LNCAP (cell line): ENCODE results near the gene TAF5L.

Experiments used
- TF ChIP-seq, protein P1 (sequence below): fragments of 450-650 bp; IDR thresholded peaks from 2 replicates; pipeline ENCODE4 v1.5.1; 2017; ENCODE audit warnings: mild to moderate bottlenecking

TAF5L gene

DNA sequence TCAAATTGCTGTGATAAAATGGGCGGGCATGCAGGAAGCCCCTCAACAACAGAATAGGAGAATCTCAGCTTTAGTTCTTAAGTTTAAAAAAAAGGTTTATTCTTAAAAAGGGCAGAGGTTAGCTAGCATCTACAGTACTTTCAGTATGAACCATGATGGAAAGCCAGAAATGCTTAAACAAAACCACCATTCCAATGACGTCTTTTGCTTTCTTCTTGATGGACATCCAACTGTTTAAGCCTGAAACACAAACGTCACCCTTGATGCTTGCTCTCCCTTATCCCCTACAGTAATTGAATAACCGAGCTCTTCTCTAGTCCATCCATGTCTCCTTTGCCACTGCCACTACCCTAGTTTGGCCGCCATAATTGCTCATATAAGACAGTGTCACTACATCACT, 25.7 kb downstream of the TAF5L start:
- TF ChIP-seq, protein P1, sequence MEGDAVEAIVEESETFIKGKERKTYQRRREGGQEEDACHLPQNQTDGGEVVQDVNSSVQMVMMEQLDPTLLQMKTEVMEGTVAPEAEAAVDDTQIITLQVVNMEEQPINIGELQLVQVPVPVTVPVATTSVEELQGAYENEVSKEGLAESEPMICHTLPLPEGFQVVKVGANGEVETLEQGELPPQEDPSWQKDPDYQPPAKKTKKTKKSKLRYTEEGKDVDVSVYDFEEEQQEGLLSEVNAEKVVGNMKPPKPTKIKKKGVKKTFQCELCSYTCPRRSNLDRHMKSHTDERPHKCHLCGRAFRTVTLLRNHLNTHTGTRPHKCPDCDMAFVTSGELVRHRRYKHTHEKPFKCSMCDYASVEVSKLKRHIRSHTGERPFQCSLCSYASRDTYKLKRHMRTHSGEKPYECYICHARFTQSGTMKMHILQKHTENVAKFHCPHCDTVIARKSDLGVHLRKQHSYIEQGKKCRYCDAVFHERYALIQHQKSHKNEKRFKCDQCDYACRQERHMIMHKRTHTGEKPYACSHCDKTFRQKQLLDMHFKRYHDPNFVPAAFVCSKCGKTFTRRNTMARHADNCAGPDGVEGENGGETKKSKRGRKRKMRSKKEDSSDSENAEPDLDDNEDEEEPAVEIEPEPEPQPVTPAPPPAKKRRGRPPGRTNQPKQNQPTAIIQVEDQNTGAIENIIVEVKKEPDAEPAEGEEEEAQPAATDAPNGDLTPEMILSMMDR: no peak

DNA sequence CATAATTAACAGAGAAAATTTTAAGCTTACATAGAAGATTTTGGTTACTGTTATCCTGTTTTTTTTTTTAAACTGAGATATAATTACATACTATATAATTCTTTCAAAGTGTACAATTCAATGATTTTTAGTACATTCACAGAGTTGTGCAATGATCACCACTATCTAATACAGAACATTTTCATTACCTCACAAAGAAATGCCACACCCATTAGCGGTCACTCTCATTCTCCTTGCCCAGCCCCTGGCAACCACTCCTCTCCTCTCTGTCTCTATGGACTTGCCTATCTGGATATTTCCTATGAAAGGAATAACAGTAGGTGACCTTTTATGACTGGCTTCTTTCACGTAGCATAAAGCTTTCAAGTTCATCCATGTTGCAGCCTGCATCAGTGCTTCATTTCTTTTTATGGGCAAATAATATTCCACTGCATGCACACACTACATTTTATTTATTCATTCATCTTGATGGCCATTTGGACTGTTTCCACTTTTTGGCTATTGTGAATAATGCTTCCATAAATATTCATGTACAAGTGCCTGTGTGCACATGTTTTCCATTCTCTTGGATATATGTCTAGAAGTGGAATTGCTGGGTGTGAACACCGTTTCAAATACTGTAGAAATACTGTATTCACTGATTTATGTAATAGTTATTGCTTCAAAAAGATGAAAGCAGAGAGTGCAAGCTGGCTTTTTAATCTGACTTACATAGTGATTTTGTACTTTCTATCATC, 26.5 kb downstream of the TAF5L start:
- TF ChIP-seq, protein P1: no peak

DNA sequence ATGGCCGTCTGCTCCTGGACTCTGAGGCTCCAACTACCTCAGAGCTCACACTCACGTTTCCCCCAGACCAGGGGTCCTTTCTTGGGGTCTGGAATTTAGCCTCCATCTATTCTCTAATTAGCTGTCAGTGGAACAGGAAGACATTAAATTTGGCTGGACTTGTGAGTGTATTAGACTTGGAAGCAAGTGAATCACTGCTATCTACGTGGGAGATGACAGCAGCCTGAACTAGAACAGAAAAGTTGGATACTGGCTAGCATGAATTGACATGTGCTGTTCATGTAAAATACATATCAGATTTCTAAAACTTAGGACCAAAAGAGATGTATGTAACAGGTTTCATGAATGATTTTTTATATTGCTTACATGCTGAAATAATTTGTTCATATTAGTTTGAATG, 28.0 kb downstream of the TAF5L start:
- TF ChIP-seq, protein P1: no peak

DNA sequence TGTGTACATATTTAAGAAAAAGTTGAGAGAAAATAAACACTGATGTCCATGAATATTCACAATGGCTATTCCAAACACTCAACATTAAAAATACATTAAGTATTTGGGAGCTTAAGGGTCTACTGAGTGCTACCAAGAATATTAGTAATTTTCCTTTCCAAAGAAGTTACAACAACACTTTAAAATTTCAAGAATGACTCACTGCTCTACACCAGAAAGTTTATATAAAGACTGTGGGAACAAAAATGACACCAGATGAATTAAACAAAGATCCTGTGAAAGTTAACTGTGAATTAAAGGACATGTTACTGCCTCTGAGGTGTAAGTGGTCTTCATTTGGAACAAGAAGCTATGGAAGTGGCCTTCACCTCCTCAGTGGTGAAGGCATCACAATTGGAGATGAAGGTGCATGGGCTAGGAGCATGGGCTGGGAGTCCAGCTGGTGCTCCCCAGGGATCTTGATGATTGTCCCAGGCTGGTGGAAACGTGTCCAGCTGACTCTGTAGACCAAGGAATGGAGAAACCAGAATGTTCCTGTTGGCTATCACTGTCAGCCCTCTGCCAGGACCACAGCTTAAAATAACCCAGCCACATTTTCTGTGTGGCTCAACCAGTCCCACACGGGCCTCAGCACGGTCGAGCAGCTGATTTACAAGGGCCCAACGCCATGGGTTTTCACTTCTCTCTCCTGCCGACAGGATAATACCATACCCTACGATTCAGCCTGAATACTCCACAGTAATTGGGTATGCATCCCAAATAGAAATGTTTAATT, 28.8 kb downstream of the TAF5L start:
- TF ChIP-seq, protein P1: no peak

DNA sequence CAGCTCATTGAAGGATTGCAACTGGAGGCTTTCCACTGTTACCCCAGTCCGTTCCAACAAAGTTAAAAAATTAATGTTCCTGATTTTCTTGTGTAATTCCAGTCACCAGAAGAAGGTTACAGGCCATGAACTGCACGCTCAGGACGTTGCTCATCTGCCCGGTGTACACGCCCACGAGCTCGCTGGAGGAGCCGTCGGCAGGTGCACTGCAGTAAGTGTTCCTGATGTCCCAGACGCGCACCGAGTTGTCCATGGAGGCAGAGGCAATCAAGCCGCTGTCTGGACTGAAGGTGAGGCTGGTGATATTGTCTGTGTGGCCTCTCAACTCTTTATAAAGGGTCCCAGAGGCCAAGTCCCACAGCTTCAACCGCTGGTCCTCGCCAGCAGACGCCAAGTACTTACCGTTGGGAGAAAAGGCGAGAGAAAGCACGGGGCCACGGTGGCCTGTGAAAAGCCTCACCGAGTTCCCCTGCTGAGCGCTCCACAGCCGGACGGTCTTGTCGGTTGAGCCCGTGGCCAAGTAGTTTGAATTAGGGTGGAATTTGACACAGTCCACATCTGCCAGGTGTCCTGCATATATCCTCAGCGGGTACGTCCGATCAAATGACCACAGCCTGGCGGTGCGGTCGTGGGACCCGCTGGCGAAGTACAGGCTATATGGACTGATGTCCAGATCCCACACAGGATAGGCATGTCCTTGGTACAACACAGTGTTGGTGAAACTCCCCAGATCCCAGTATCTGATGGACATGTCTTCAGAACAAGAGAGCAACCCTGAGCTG, 31.5 kb downstream of the TAF5L start:
- TF ChIP-seq, protein P1: no peak

DNA sequence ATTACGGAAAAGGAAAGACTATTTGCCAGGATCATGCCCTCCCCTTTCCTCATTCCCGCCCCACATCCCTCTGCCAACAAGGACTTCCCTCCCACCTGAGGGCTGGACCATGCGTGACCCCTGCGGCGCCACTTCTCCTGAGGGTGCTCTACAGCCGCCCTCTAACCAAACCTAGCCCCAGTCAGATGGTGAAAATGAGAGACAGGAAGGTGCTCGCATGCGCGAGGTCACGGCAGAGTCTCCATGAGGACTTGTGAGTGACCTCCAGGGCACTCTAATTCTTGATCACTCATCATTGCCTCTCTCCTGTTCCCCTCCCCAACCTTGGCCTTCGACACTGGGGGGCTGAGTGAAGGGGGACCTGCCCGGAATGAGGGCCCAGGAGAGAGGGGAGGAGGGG, 32.1 kb downstream of the TAF5L start:
- TF ChIP-seq, protein P1: no peak

DNA sequence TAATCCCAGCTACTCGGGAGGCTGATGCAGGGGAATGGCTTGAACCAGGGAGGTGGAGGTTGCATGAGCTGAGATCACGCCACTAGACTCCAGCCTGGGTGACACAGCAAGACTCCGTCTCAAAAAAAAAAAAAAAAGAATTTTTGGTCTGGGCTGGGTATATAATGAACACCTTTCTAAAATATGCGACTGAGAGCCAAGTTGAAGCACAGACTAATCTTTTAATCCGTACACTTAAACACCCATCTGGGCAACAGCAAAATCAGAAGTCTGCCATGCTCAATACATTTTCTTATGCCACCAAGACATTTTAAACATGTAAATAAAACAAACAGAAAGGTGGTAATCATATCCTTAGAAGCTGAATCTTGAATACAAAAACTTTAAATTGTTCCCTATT, 35.8 kb downstream of the TAF5L start:
- TF ChIP-seq, protein P1: no peak
